Neural crest cell (in vitro differentiated cells): ENCODE results near the gene ZNF543. TPM values are rescaled to one million over a fixed set of nuclear protein-coding genes. Genes with fewer than 3 reads are reported as not detected.

Source experiments
- DNase-seq: peaks from one replicate; pipeline ENCODE4 v3.0.0; 2021; ENCODE audit warnings: low read depth, mixed read lengths, low spot score
- H3K27ac Mint-ChIP-seq: one replicate; pipeline ENCODE4 v1.8.0; 2021; ENCODE audit warnings: mild to moderate bottlenecking, mixed read lengths; ENCODE audit not compliant: unreplicated experiment
- H3K27me3 Mint-ChIP-seq: 2 replicates; pipeline ENCODE4 v1.8.0; 2021; ENCODE audit warnings: low read depth, mild to moderate bottlenecking, mixed read lengths
- H3K36me3 Mint-ChIP-seq: 2 replicates; pipeline ENCODE4 v1.8.0; 2021; ENCODE audit warnings: low read depth, mild to moderate bottlenecking, mixed read lengths
- H3K4me1 Mint-ChIP-seq: 2 replicates; pipeline ENCODE4 v1.8.0; 2021; ENCODE audit warnings: mixed read lengths
- H3K4me3 Mint-ChIP-seq: one replicate; pipeline ENCODE4 v1.8.0; 2021; ENCODE audit warnings: mild to moderate bottlenecking, mixed read lengths
- H3K9me3 Mint-ChIP-seq: 2 replicates; pipeline ENCODE4 v1.8.0; 2021; ENCODE audit warnings: mixed read lengths
- CTCF ChIP-seq: fragments of 200-600 bp; sonication (generic); conservative IDR thresholded peaks from 2 replicates; pipeline ENCODE4 v1.5.0; 2021; ENCODE audit warnings: antibody characterized with exemption, mild to moderate bottlenecking
- total RNA-seq: library from RNA; stranded (reverse); gene quantifications from 2 replicates; pipeline ENCODE4 v1.2.1, GENCODE V29; 2021

ZNF543 gene
- total RNA-seq, 1 donor from 2014 or later: 10.1 TPM

GRCh38 chr19:57279418-57280164 lies 40.7 kb upstream of the ZNF543 start:
- no peak for TF ChIP-seq CTCF
- Mint-ChIP-seq H3K4me3 (no peak overlapping the region), H3K36me3 (no peaks in the 10 kb centered on the region), H3K4me1 (peaks cover 19% of the 10 kb centered on the region), H3K9me3 (no peaks in the 10 kb centered on the region), H3K27me3 (no peaks in the 10 kb centered on the region), H3K27ac (no peak overlapping the region)
- DNase-seq: peak; percentile 74

- H3K9me3 Mint-ChIP-seq: no peaks in the 10 kb centered on the region
- H3K27me3 Mint-ChIP-seq: no peaks in the 10 kb centered on the region
- DNase-seq: peak; percentile 94
- H3K27ac Mint-ChIP-seq: no peak within 1 kb of the TSS
- no peak for TF ChIP-seq CTCF
- H3K4me3 Mint-ChIP-seq: no peak within 1 kb of the TSS
- H3K36me3 Mint-ChIP-seq: peaks cover 4% of the 10 kb centered on the region
- peaks cover 19% of the 10 kb centered on the region for H3K4me1 Mint-ChIP-seq
Observed at GRCh38 chr19:57280165-57280961, 39.9 kb upstream of the ZNF543 start, which contains the start of gene ZNF460. ZNF460 (plus strand) TSS chr19:57280485; CDS start chr19:57280807, 322 bp downstream.

- H3K27ac Mint-ChIP-seq: no peak overlapping the region
- H3K9me3 Mint-ChIP-seq: no peaks in the 10 kb centered on the region
- peaks cover 19% of the 10 kb centered on the region for H3K4me1 Mint-ChIP-seq
- TF ChIP-seq CTCF: no peak
- no peaks in the 10 kb centered on the region for H3K27me3 Mint-ChIP-seq
- H3K36me3 Mint-ChIP-seq: peaks cover 7% of the 10 kb centered on the region
- no peak for DNase-seq
- H3K4me3 Mint-ChIP-seq: no peak overlapping the region
Observed at GRCh38 chr19:57280962-57281400, 39.3 kb upstream of the ZNF543 start.

GRCh38 chr19:57282011-57282643 lies 38.1 kb upstream of the ZNF543 start:
- H3K4me3 Mint-ChIP-seq: no peak overlapping the region
- no peaks in the 10 kb centered on the region for H3K9me3 Mint-ChIP-seq
- H3K27me3 Mint-ChIP-seq: no peaks in the 10 kb centered on the region
- DNase-seq: no peak
- peaks cover 19% of the 10 kb centered on the region for H3K4me1 Mint-ChIP-seq
- peaks cover 13% of the 10 kb centered on the region for H3K36me3 Mint-ChIP-seq
- TF ChIP-seq CTCF: no peak
- peak overlapping the region; percentile 63 for H3K27ac Mint-ChIP-seq

GRCh38 chr19:57288373-57288772 lies 31.9 kb upstream of the ZNF543 start:
- Mint-ChIP-seq H3K4me3 (no peak overlapping the region), H3K27ac (no peak overlapping the region), H3K9me3 (no peaks in the 10 kb centered on the region), H3K27me3 (no peaks in the 10 kb centered on the region), H3K36me3 (peaks cover 55% of the 10 kb centered on the region), H3K4me1 (no peaks in the 10 kb centered on the region)
- DNase-seq: no peak
- TF ChIP-seq CTCF: no peak
